Osteocyte (in vitro differentiated cells): ENCODE measurements around the gene STAT6. TPM values are rescaled to one million over a fixed set of nuclear protein-coding genes. Genes with fewer than 3 reads are reported as not detected.

ENCODE experiments used
- DNase-seq: peaks from one replicate; pipeline ENCODE4 v3.0.0; 2021; ENCODE audit warnings: mixed read lengths; ENCODE audit not compliant: unreplicated experiment; ENCODE audit errors: extremely low spot score
- H3K27ac Mint-ChIP-seq: one replicate; pipeline ENCODE4 v1.8.0; 2021; ENCODE audit warnings: mild to moderate bottlenecking, mixed read lengths; ENCODE audit not compliant: unreplicated experiment
- H3K27me3 Mint-ChIP-seq: one replicate; pipeline ENCODE4 v1.8.0; 2021; ENCODE audit warnings: mixed read lengths; ENCODE audit not compliant: unreplicated experiment
- H3K36me3 Mint-ChIP-seq: one replicate; pipeline ENCODE4 v1.8.0; 2021; ENCODE audit warnings: mixed read lengths; ENCODE audit not compliant: unreplicated experiment
- H3K4me1 Mint-ChIP-seq: one replicate; pipeline ENCODE4 v1.8.0; 2021; ENCODE audit warnings: mixed read lengths; ENCODE audit not compliant: unreplicated experiment
- H3K4me3 Mint-ChIP-seq: one replicate; pipeline ENCODE4 v1.8.0; 2021; ENCODE audit warnings: mild to moderate bottlenecking, moderate library complexity, mixed read lengths; ENCODE audit not compliant: unreplicated experiment
- H3K9me3 Mint-ChIP-seq: one replicate; pipeline ENCODE4 v1.8.0; 2021; ENCODE audit warnings: mixed read lengths; ENCODE audit not compliant: unreplicated experiment
- total RNA-seq: library from RNA; stranded (reverse); gene quantifications from 2 replicates; pipeline ENCODE4 v1.2.1, GENCODE V29; 2021
- TF ChIP-seq, protein P1 (sequence below): fragments of 200-600 bp; sonication (generic); IDR thresholded peaks from 2 replicates; pipeline ENCODE4 v1.5.0; 2021; ENCODE audit warnings: antibody characterized with exemption, mild to moderate bottlenecking, moderate library complexity

The STAT6 gene
- total RNA-seq, 1 donor from 2014 or later: 161 TPM

DNA sequence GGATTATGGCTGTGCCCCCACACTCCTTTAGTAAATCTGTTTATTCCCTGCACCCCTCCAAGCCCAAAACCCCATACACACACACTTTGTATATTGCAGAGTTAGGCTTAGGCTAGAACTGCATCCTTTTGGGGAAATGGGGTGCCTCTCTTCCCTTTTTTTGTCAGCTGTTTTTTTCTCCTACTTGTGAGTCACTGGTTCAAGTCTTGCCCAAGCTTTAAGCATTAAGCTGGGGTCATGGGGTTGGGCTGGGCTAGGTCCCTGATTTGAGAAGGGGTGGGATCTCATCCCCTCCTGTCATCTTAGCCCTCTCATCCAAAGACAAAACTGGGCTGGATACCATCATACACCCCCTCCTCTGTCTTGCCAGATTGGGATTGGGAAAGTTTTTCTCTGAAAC, 18.7 kb upstream of the STAT6 start:
- TF ChIP-seq, protein P1, sequence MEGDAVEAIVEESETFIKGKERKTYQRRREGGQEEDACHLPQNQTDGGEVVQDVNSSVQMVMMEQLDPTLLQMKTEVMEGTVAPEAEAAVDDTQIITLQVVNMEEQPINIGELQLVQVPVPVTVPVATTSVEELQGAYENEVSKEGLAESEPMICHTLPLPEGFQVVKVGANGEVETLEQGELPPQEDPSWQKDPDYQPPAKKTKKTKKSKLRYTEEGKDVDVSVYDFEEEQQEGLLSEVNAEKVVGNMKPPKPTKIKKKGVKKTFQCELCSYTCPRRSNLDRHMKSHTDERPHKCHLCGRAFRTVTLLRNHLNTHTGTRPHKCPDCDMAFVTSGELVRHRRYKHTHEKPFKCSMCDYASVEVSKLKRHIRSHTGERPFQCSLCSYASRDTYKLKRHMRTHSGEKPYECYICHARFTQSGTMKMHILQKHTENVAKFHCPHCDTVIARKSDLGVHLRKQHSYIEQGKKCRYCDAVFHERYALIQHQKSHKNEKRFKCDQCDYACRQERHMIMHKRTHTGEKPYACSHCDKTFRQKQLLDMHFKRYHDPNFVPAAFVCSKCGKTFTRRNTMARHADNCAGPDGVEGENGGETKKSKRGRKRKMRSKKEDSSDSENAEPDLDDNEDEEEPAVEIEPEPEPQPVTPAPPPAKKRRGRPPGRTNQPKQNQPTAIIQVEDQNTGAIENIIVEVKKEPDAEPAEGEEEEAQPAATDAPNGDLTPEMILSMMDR: no peak
- peak overlapping the region; percentile 86 for H3K27ac Mint-ChIP-seq
- H3K4me3 Mint-ChIP-seq: peak overlapping the region; percentile 89
- H3K27me3 Mint-ChIP-seq: no peaks in the 10 kb centered on the region
- DNase-seq: no peak
- H3K4me1 Mint-ChIP-seq: peaks cover 65% of the 10 kb centered on the region
- H3K9me3 Mint-ChIP-seq: no peaks in the 10 kb centered on the region
- H3K36me3 Mint-ChIP-seq: peaks cover 5% of the 10 kb centered on the region

DNA sequence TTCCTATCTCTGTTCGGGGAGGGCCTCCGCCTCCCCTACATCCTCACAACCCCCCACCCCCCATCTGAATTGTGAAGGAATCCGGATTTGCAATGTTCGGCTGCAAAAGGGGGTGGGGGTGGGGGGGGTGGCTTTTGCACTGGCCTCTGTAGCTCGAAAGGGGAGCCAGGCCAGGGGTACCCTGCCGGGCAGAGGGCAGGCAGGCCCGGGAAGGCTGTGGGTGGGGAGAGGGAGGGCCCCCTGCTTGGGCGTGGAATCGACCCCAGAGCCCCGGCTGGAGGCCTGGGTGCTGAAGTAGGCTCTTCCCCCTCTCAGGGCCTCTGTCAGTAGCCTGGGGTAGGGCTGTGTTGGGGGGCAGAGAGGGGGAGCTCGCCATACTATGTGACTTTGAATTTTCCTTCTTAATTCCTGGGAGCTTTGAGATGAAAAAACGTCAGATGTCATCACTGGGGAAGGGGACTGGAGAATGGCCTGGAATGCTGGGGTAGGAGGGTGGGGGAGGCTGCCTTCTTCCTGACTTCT, 18.2 kb upstream of the STAT6 start:
- TF ChIP-seq, protein P1: no peak
- H3K9me3 Mint-ChIP-seq: no peaks in the 10 kb centered on the region
- peak overlapping the region; percentile 89 for H3K4me3 Mint-ChIP-seq
- H3K27me3 Mint-ChIP-seq: no peaks in the 10 kb centered on the region
- peaks cover 60% of the 10 kb centered on the region for H3K4me1 Mint-ChIP-seq
- peak overlapping the region; percentile 86 for H3K27ac Mint-ChIP-seq
- no peak for DNase-seq
- peaks cover 4% of the 10 kb centered on the region for H3K36me3 Mint-ChIP-seq

DNA sequence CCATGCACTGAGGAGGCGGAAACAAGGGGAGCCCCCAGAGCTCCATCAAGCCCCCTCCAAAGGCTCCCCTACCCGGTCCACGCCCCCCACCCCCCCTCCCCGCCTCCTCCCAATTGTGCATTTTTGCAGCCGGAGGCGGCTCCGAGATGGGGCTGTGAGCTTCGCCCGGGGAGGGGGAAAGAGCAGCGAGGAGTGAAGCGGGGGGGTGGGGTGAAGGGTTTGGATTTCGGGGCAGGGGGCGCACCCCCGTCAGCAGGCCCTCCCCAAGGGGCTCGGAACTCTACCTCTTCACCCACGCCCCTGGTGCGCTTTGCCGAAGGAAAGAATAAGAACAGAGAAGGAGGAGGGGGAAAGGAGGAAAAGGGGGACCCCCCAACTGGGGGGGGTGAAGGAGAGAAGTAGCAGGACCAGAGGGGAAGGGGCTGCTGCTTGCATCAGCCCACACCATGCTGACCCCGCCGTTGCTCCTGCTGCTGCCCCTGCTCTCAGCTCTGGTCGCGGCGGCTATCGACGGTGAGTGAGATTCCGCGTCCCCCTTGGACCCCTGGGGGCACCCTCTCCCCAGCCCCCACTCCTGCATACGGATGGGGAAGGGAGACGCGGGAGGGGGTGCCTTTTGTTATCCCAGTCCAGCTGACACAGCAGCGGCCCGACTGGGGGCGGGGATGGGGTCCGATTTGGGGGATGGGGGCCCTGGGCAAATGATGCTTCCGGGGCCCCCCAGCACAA, 17.5 kb upstream of the STAT6 start:
- Mint-ChIP-seq H3K36me3 (peaks cover 4% of the 10 kb centered on the region), H3K27ac (peak overlapping the region; percentile 68), H3K4me3 (peak overlapping the region; percentile 89), H3K27me3 (no peaks in the 10 kb centered on the region), H3K9me3 (no peaks in the 10 kb centered on the region), H3K4me1 (peaks cover 55% of the 10 kb centered on the region)
- no peak for DNase-seq
- TF ChIP-seq, protein P1: no peak

DNA sequence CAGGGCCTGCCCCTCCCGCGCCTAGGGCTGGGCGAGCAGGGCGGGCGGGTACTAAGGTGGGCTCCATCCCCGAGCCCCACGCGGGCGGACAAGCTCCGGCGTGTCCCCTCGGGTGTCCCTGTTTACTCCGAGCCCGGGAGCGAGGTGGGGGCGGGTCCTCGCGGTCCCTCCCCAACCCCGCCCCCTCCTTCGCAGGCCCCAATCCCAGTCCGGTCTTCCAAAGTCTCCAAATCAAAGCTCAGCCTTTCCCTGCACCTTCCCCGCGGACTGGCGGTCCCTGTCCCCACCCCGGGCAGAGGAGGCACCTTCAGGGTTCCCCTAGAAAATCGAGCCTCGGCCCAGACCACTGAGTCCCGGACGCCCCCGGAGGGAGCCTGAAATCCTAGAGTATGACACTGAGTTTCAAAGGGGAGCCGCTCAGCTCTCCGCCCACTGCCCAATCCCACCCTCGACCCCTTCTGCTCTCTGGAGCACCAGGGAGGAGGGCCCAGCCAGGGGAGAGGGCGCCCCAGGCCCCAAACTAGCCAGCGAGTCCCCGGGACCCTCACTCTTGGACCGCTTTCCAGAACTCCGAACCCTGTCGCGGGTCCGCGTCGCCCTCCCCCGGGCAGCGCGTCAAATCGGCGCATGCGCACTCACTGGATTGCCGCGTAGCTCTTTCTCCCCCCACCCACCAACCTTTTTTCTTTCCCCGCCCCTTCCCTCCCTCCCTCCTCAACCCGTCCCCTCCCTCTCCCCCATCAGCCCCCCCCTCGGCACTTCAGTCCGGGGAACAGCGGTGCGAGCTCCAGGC, 16.8 kb upstream of the STAT6 start, which contains the start of gene LRP1:
Gene LRP1, plus strand, starts transcription at position 758 of the 793 bp plus-strand sequence. CDS start 482 bp downstream, outside the sequence.
- Mint-ChIP-seq H3K9me3 (no peaks in the 10 kb centered on the region), H3K27me3 (no peaks in the 10 kb centered on the region), H3K36me3 (peaks cover 4% of the 10 kb centered on the region), H3K4me3 (peak within 1 kb of the TSS; percentile 89), H3K27ac (peak within 1 kb of the TSS; percentile 87), H3K4me1 (peaks cover 48% of the 10 kb centered on the region)
- TF ChIP-seq, protein P1: no peak
- peak; percentile 94 for DNase-seq
